A549 (cell line): ENCODE data around the gene KRT72. TPM values are rescaled to one million over a fixed set of nuclear protein-coding genes. Genes with fewer than 3 reads are reported as not detected.
A peak's percentile ranks its signal among the peaks of the same experiment; 100 is the strongest.

Experiments
- ATAC-seq, 2 experiments: fragments of 200-7000 bp in 1 of 2; fragments of >200 bp in 1 of 2; cut with Nextera tagmentation in 1 of 2; cut with Tn5 transposase in 1 of 2; 3 replicates each; pipeline versions ENCODE4 v1.8.0 to v1.9.1; 2018 to 2020; ENCODE audit warnings: mild to moderate bottlenecking in 1 of 2, moderate library complexity in 1 of 2
- CTCF ChIA-PET: fragments of 300-600 bp; sonication (Branson Sonifier 250); formaldehyde crosslinking; extraction: SDS; loops from one replicate; lab custom pipeline; 2021; ENCODE audit warnings: antibody characterized with exemption, inconsistent platforms; lab: Yijun Ruan, JAX
- POLR2A ChIA-PET: fragments of 350-600 bp; formaldehyde crosslinking; extraction: SDS; loops from one replicate; lab custom pipeline; 2021; ENCODE audit warnings: antibody characterized with exemption, inconsistent platforms; lab: Yijun Ruan, JAX
- DNase-seq, 2 experiments: peaks; one replicate each; pipeline versions ENCODE4 v3.0.0 to v3.0.0-alpha.2; 2011 to 2016; ENCODE audit warnings: low read depth in 1 of 2, low spot score in 1 of 2
- FAIRE-seq: peaks from 2 replicates; lab custom pipeline; 2011; peaks lifted over from hg19 to GRCh38; lab: Jason Lieb, UNC
- H3K27ac ChIP-seq, 2 experiments: fragments of >200 bp; sonication (Bioruptor Twin); formaldehyde crosslinking; 3 replicates each; pipeline ENCODE4 v1.5.1; 2016 to 2017
- H3K4me1 ChIP-seq: fragments of >200 bp; sonication (Bioruptor Twin); formaldehyde crosslinking; 3 replicates; pipeline ENCODE4 v1.6.1; 2016
- H3K4me2 ChIP-seq: fragments of >200 bp; sonication (Bioruptor Twin); formaldehyde crosslinking; 3 replicates; pipeline ENCODE4 v1.6.1; 2016
- H3K4me3 ChIP-seq: fragments of >200 bp; sonication (Bioruptor Twin); formaldehyde crosslinking; 3 replicates; pipeline ENCODE4 v1.5.1; 2016
- H3K9me3 ChIP-seq: fragments of >200 bp; sonication (Bioruptor Twin); formaldehyde crosslinking; 3 replicates; pipeline ENCODE4 v1.6.1; 2016
- CBX2 ChIP-seq: fragments of 200-600 bp; sonication (generic); IDR thresholded peaks from 2 replicates; pipeline ENCODE4 v1.6.1; 2016; ENCODE audit warnings: low read depth, mild to moderate bottlenecking, borderline replicate concordance
- CEBPB ChIP-seq, 2 experiments: fragments of >200 bp in 1 of 2; sonication (Bioruptor Twin) in 1 of 2; formaldehyde crosslinking in 1 of 2; IDR thresholded peaks; 2 replicates each; pipeline ENCODE4 v1.6.1; 2012 to 2016
- ESRRA ChIP-seq: fragments of 150-350 bp; IDR thresholded peaks from 2 replicates; pipeline ENCODE4 v1.6.1; 2014; ENCODE audit warnings: mild to moderate bottlenecking, low read length, borderline replicate concordance
- FOSB ChIP-seq: fragments of 250-450 bp; sonication (Bioruptor Pico); IDR thresholded peaks from 2 replicates; pipeline ENCODE4 v1.5.0; 2020; ENCODE audit warnings: mild to moderate bottlenecking, moderate library complexity
- FOSL2 ChIP-seq, 2 experiments: fragments of 450-650 bp in 1 of 2; fragments of >200 bp in 1 of 2; sonication (Bioruptor Twin) in 1 of 2; formaldehyde crosslinking; IDR thresholded peaks; 2 replicates each; pipeline versions ENCODE4 v1.5.0 to v1.6.1; 2016 to 2020; ENCODE audit warnings: mild to moderate bottlenecking in 1 of 2, moderate library complexity in 1 of 2
- GATA3 ChIP-seq: IDR thresholded peaks from 2 replicates; pipeline ENCODE4 v1.6.1; 2012; ENCODE audit warnings: borderline replicate concordance
- JUN ChIP-seq, 2 experiments: fragments of >200 bp; sonication (Bioruptor Twin); formaldehyde crosslinking; IDR thresholded peaks; 2 replicates in 1 of 2; 3 replicates in 1 of 2; pipeline ENCODE4 v1.6.1; 2016 to 2017
- JUNB ChIP-seq: fragments of >200 bp; sonication (Bioruptor Twin); formaldehyde crosslinking; IDR thresholded peaks from 2 replicates; pipeline ENCODE4 v1.6.1; 2016
- MAFK ChIP-seq: fragments of 450-650 bp; IDR thresholded peaks from 2 replicates; pipeline ENCODE4 v1.6.1; 2014; ENCODE audit not compliant: partially characterized antibody
- NR3C1 ChIP-seq: fragments of >200 bp; sonication (Bioruptor Twin); formaldehyde crosslinking; IDR thresholded peaks from 3 replicates; pipeline ENCODE4 v1.6.1; 2017
- POLR2AphosphoS2 ChIP-seq: conservative IDR thresholded peaks from 2 replicates; pipeline ENCODE4 v1.6.1; 2012; ENCODE audit warnings: low read length, improper control_type of control experiment, inconsistent platforms
- RAD21 ChIP-seq, 2 experiments: fragments of >200 bp in 1 of 2; sonication (Bioruptor Twin) in 1 of 2; formaldehyde crosslinking in 1 of 2; IDR thresholded peaks in 1 of 2; conservative IDR thresholded peaks in 1 of 2; 2 replicates in 1 of 2; 3 replicates in 1 of 2; pipeline ENCODE4 v1.6.1; 2012 to 2018; ENCODE audit warnings: inconsistent platforms in 1 of 2
- RNF2 ChIP-seq: fragments of 200-600 bp; sonication (generic); IDR thresholded peaks from 2 replicates; pipeline ENCODE4 v1.6.1; 2016; ENCODE audit warnings: low read depth, mild to moderate bottlenecking, antibody characterized with exemption, moderate library complexity, borderline replicate concordance
- SMC3 ChIP-seq: fragments of >200 bp; sonication (Bioruptor Twin); formaldehyde crosslinking; IDR thresholded peaks from 3 replicates; pipeline ENCODE4 v1.6.1; 2018; ENCODE audit warnings: inconsistent platforms
- TFCP2L1 ChIP-seq: fragments of 250-450 bp; sonication (Bioruptor Pico); IDR thresholded peaks from 2 replicates; pipeline ENCODE4 v1.5.0; 2021; ENCODE audit warnings: mild to moderate bottlenecking
- ZNF302 ChIP-seq: fragments of 250-450 bp; sonication (Bioruptor Pico); IDR thresholded peaks from 2 replicates; pipeline ENCODE4 v1.9.0; 2021; ENCODE audit warnings: inconsistent platforms, mild to moderate bottlenecking, moderate library complexity
- WGBS: methylation state at CpG from one replicate; pipeline ENCODE4 v1.1.6; 2017; ENCODE audit errors: missing lambda C conversion rate; 5-methylcytosine and 5-hydroxymethylcytosine counted together
- polyA plus RNA-seq, 4 experiments: library from polyadenylated mRNA; depleted of rRNA in 3 of 4; stranded (reverse); fragments of >200 nt; fragmentation: RNase III in 1 of 4; extraction: RNeasy Plus Mini Kit Qiagen cat#74134 plus additional on column Dnase treatment in 1 of 4; gene quantifications; 2 replicates in 3 of 4; 3 replicates in 1 of 4; pipeline ENCODE4 v1.2.3, GENCODE V29; 2011 to 2017
- TF ChIP-seq, protein P1 (sequence below): fragments of >200 bp; sonication (Bioruptor Twin); formaldehyde crosslinking; IDR thresholded peaks from 2 replicates; pipeline ENCODE4 v1.6.1; 2016

Gene KRT72
- polyA plus RNA-seq, 2 of the 4 experiments (the other 2 are of a cell fraction), result not detected

DNA sequence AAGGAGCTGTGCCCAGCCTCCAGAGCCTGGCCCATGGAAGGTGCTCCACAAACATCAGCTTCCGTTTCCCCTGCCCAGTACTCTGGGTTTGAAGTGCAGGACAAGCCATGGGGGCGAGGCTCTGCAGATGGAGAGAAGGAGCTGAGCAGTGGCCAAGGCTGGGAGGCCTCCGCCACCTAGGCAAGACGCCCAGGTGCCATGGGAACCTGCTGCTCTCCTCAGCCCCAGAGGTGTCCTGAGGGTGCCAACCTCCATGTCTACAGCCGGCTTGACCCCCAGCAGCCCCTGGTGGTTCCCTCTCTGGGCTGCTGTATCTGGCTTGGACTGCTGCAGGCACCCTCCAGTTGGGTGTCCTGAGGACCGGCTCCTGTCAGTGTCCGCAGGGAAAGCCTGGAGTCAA lies 60.7 kb downstream of the KRT72 start:
- CTCF ChIA-PET, result interaction anchor here (1.2 to 1.6 kb wide), 3 partner anchors 98 to 339 kb away, joined by 3 to 6 read pairs (median 3); no protein-coding TSS in a partner anchor
- H3K27ac ChIP-seq, result no peak overlapping the region
- no peaks in the 10 kb centered on the region for H3K9me3 ChIP-seq
- WGBS, result 87% methylated on average over 7 of the region's 7 CpGs
- H3K4me3 ChIP-seq, result no peak overlapping the region
- FAIRE-seq, result no peak
- no peak for DNase-seq
- no peak for TF ChIP-seq NR3C1
- TF ChIP-seq TFCP2L1, result no peak
- no peak for TF ChIP-seq SMC3
- TF ChIP-seq CBX2, result no peak
- no peak for TF ChIP-seq FOSB
- TF ChIP-seq, protein P1, sequence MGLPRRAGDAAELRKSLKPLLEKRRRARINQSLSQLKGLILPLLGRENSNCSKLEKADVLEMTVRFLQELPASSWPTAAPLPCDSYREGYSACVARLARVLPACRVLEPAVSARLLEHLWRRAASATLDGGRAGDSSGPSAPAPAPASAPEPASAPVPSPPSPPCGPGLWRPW, result no peak
- TF ChIP-seq, all 56 proteins: peak for 0
- POLR2A ChIA-PET, result no interaction called here
- Histone ChIP-seq H3K4me2 (no peak overlapping the region), H3K4me1 (peaks cover 23% of the 10 kb centered on the region)
- no peak for ATAC-seq

DNA sequence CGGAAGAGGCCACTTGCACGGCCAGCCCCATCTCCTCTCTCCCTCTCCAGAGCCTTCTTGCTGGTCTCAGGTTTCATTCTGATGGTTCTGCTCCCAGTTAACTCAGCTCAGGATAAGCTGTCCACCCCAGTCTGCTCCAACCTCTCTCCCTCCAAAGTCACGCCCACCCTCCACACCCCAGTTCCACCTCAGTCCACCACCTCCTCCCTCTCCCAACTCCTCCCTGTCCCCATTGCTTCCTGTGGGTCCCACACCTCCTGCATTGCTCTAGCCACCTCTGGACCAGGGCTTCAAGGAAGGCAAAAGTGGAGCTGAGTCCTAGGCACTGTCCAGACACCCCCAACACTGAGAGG lies 61.5 kb downstream of the KRT72 start:
- Histone ChIP-seq H3K4me1 (peaks cover 23% of the 10 kb centered on the region), H3K4me3 (no peak overlapping the region), H3K4me2 (peak overlapping the region; percentile 76; the same call in 2 of the 3 replicates), H3K27ac (peak overlapping the region in 1 of 2 experiments; percentile 42; a peak in 2 of 6 replicates)
- DNase-seq, result no peak
- ATAC-seq, result no peak; a peak in 1 of 6 replicates
- POLR2A ChIA-PET, result no interaction called here
- 95% methylated on average over 3 of the region's 3 CpGs for WGBS
- TF ChIP-seq POLR2AphosphoS2 (no peak), ZNF302 (CRISPR knock-in tag) (no peak), NR3C1 (no peak), RAD21 (conservative IDR thresholded peaks at IDR 0.05 in 1 of 2, IDR thresholded peaks at IDR 0.05 in 1 of 2) (no peak), ESRRA (no peak)
- TF ChIP-seq, all 56 proteins: peak for 0
- CTCF ChIA-PET, result interaction anchor here (1.0 to 1.5 kb wide), 3 partner anchors 326 to 340 kb away, joined by 3 to 5 read pairs (median 3); no protein-coding TSS in a partner anchor
- no peak for FAIRE-seq
- no peaks in the 10 kb centered on the region for H3K9me3 ChIP-seq

DNA sequence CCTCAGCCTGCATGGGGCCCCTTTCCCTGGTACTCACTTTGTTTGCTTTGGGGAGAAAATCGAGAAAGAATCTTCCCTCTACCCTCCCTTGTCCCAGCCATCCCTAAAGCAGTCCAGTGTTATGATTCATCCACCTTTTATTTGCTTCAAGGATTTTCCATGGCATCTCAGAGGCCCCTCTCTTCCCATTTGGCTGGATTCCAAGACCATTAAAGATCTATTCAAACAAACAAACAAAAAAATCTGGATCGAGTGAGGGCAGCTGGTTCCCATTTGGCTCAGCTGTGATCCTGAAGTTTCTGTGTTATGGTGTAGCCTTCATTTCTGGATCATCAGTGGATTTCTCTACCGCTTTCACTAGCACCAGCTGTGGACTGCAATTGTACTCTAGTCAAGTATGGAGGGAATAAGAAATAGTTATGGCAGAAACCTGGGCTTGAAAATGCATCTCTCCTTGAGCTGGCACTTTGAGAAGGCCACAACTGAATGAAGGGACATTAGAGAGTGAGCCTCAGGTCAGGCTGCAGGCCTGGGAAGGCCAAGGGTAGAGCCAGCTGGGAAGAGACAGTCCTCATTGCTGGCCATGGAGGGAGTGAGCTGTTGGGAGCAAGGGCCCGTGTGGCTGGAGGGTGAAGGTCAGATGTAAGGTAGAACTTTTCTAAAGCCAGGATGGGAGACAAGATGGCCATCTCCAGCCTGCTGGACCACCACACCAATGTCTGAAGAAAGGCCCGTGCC lies 62.0 kb downstream of the KRT72 start:
- CTCF ChIA-PET, result interaction anchor here (1.0 to 1.7 kb wide), 3 partner anchors 8 to 340 kb away, joined by 3 to 7 read pairs (median 5); no protein-coding TSS in a partner anchor
- peak overlapping the region; percentile 76 for H3K4me2 ChIP-seq
- POLR2A ChIA-PET, result no interaction called here
- peaks cover 23% of the 10 kb centered on the region for H3K4me1 ChIP-seq
- ATAC-seq, result peak; percentile 55 to 80; a peak in 4 of 6 replicates
- no peaks in the 10 kb centered on the region for H3K9me3 ChIP-seq
- 54% methylated on average over 5 of the region's 5 CpGs for WGBS
- no peak overlapping the region for H3K4me3 ChIP-seq
- no peak for FAIRE-seq
- TF ChIP-seq GATA3 (peak; percentile 59; the same call in 1 of the 2 replicates), MAFK (no peak), FOSL2 (IDR thresholded peaks at IDR 0.05) (0 out of 2 replicates have a peak, but pooled peaks have one; percentile 12), FOSL2 (CRISPR knock-in tag; IDR thresholded peaks at IDR 0.05) (no peak), JUNB (peak; percentile 46; the same call in 1 of the 2 replicates), CEBPB (IDR thresholded peaks at IDR 0.05) (0 out of 4 replicates have a peak, but pooled peaks of 1 of the 2 experiments have one; percentile 23), RNF2 (no peak)
- peak overlapping the region in 1 of 2 experiments; percentile 55; a peak in 3 of 6 replicates for H3K27ac ChIP-seq
- DNase-seq, result peak; percentile 68 to 69

DNA sequence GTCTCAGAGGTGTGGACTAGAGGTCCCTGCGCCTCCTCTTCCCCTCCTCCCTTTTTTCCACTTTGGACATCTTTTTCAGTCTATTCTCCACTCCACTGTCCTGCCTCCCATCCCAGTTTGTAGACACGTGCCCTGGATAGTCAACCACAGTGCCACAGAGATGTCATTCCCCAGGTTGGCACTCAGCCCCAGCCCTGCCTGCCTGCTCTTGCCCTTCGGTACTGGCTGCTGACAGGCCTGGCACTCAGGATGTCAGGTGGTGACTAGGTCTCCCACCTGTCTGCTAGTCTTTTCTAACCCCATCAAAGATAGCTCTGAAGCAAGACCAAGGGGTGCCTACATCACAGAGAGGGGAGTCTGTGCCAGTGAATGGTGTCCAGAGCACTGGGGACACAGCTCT lies 64.2 kb downstream of the KRT72 start:
- CTCF ChIA-PET, result interaction anchor here (0.8 to 1.6 kb wide), 6 partner anchors 13 to 165 kb away, joined by 3 to 6 read pairs (median 4); partner anchors contain the start of gene KRT71
- WGBS, result 81% methylated on average over 3 of the region's 3 CpGs
- Histone ChIP-seq H3K4me2 (no peak overlapping the region), H3K4me1 (peaks cover 21% of the 10 kb centered on the region), H3K4me3 (no peak overlapping the region), H3K27ac (no peak overlapping the region), H3K9me3 (no peaks in the 10 kb centered on the region)
- DNase-seq (no peak), FAIRE-seq (no peak), ATAC-seq (no peak)
- TF ChIP-seq POLR2AphosphoS2 (no peak), JUN (IDR thresholded peaks at IDR 0.05) (no peak)
- POLR2A ChIA-PET, result no interaction called here

Other genes starting within 250 kb of the KRT72 start
- 0.07 TPM in 1 of 2 replicates, not detected in the other for gene KRT85, start 234.0 kb downstream of the KRT72 start, polyA plus RNA-seq (2011; rRNA removed)
- gene KRT85, start 234.0 kb downstream of the KRT72 start, polyA plus RNA-seq (2017; fragmentation: RNase III; extraction: RNeasy Plus Mini Kit Qiagen cat#74134 plus additional on column Dnase treatment), result 2.9 to 4.8 TPM (median 3.7 TPM) in 3 replicates
- not detected in 2 replicates for gene KRT84, start 215.8 kb downstream of the KRT72 start, polyA plus RNA-seq (2011; rRNA removed)
- not detected in 3 replicates for gene KRT84, start 215.8 kb downstream of the KRT72 start, polyA plus RNA-seq (2017; fragmentation: RNase III; extraction: RNeasy Plus Mini Kit Qiagen cat#74134 plus additional on column Dnase treatment)
- gene KRT82, start 195.1 kb downstream of the KRT72 start, polyA plus RNA-seq (2011; rRNA removed), result not detected in 2 replicates
- gene KRT82, start 195.1 kb downstream of the KRT72 start, polyA plus RNA-seq (2017; fragmentation: RNase III; extraction: RNeasy Plus Mini Kit Qiagen cat#74134 plus additional on column Dnase treatment), result not detected in 3 replicates
- not detected in 2 replicates for gene KRT75, start 167.1 kb downstream of the KRT72 start, polyA plus RNA-seq (2011; rRNA removed)
- not detected in 3 replicates for gene KRT75, start 167.1 kb downstream of the KRT72 start, polyA plus RNA-seq (2017; fragmentation: RNase III; extraction: RNeasy Plus Mini Kit Qiagen cat#74134 plus additional on column Dnase treatment)
- gene KRT6B, start 149.3 kb downstream of the KRT72 start, polyA plus RNA-seq (2011; rRNA removed), result not detected in 2 replicates
- gene KRT6B, start 149.3 kb downstream of the KRT72 start, polyA plus RNA-seq (2017; fragmentation: RNase III; extraction: RNeasy Plus Mini Kit Qiagen cat#74134 plus additional on column Dnase treatment), result not detected in 3 replicates
- gene KRT6C, start 127.7 kb downstream of the KRT72 start, polyA plus RNA-seq (2011; rRNA removed), result not detected in 2 replicates
- not detected in 3 replicates for gene KRT6C, start 127.7 kb downstream of the KRT72 start, polyA plus RNA-seq (2017; fragmentation: RNase III; extraction: RNeasy Plus Mini Kit Qiagen cat#74134 plus additional on column Dnase treatment)
- gene KRT6A, start 108.2 kb downstream of the KRT72 start, polyA plus RNA-seq (2011; rRNA removed), result 0.04 and 0.09 TPM in 2 replicates
- gene KRT6A, start 108.2 kb downstream of the KRT72 start, polyA plus RNA-seq (2017; fragmentation: RNase III; extraction: RNeasy Plus Mini Kit Qiagen cat#74134 plus additional on column Dnase treatment), result 0.07 to 0.14 TPM (median 0.11 TPM) in 3 replicates
- 0.06 TPM in 1 of 2 replicates, not detected in the other for gene KRT5, start 81.1 kb downstream of the KRT72 start, polyA plus RNA-seq (2011; rRNA removed)
- 0.08 to 0.25 TPM in 2 of 3 replicates, not detected in the other for gene KRT5, start 81.1 kb downstream of the KRT72 start, polyA plus RNA-seq (2017; fragmentation: RNase III; extraction: RNeasy Plus Mini Kit Qiagen cat#74134 plus additional on column Dnase treatment)
- not detected in 2 replicates for gene KRT71, start 48.3 kb downstream of the KRT72 start, polyA plus RNA-seq (2011; rRNA removed)
- not detected in 3 replicates for gene KRT71, start 48.3 kb downstream of the KRT72 start, polyA plus RNA-seq (2017; fragmentation: RNase III; extraction: RNeasy Plus Mini Kit Qiagen cat#74134 plus additional on column Dnase treatment)
- gene KRT74, start 27.6 kb downstream of the KRT72 start, polyA plus RNA-seq (2011; rRNA removed), result not detected in 2 replicates
- gene KRT74, start 27.6 kb downstream of the KRT72 start, polyA plus RNA-seq (2017; fragmentation: RNase III; extraction: RNeasy Plus Mini Kit Qiagen cat#74134 plus additional on column Dnase treatment), result not detected in 3 replicates
- not detected in 2 replicates for gene KRT73, start 17.1 kb upstream of the KRT72 start, polyA plus RNA-seq (2011; rRNA removed)
- gene KRT73, start 17.1 kb upstream of the KRT72 start, polyA plus RNA-seq (2017; fragmentation: RNase III; extraction: RNeasy Plus Mini Kit Qiagen cat#74134 plus additional on column Dnase treatment), result not detected in 3 replicates
- 0.09 TPM in 1 of 2 replicates, not detected in the other for gene KRT2, start 50.7 kb upstream of the KRT72 start, polyA plus RNA-seq (2011; rRNA removed)
- gene KRT2, start 50.7 kb upstream of the KRT72 start, polyA plus RNA-seq (2017; fragmentation: RNase III; extraction: RNeasy Plus Mini Kit Qiagen cat#74134 plus additional on column Dnase treatment), result 0.08 TPM in 1 of 3 replicates, not detected in the others
- gene KRT1, start 78.9 kb upstream of the KRT72 start, polyA plus RNA-seq (2011; rRNA removed), result not detected in 2 replicates
- gene KRT1, start 78.9 kb upstream of the KRT72 start, polyA plus RNA-seq (2017; fragmentation: RNase III; extraction: RNeasy Plus Mini Kit Qiagen cat#74134 plus additional on column Dnase treatment), result not detected in 3 replicates
- gene KRT77, start 102.1 kb upstream of the KRT72 start, polyA plus RNA-seq (2011; rRNA removed), result 0.03 TPM in 2 replicates
- gene KRT77, start 102.1 kb upstream of the KRT72 start, polyA plus RNA-seq (2017; fragmentation: RNase III; extraction: RNeasy Plus Mini Kit Qiagen cat#74134 plus additional on column Dnase treatment), result not detected in 3 replicates
- not detected in 2 replicates for gene KRT76, start 175.9 kb upstream of the KRT72 start, polyA plus RNA-seq (2011; rRNA removed)
- not detected in 3 replicates for gene KRT76, start 175.9 kb upstream of the KRT72 start, polyA plus RNA-seq (2017; fragmentation: RNase III; extraction: RNeasy Plus Mini Kit Qiagen cat#74134 plus additional on column Dnase treatment)
- gene KRT3, start 194.7 kb upstream of the KRT72 start, polyA plus RNA-seq (2011; rRNA removed), result 0.04 and 0.07 TPM in 2 replicates
- 0.06 to 0.07 TPM in 2 of 3 replicates, not detected in the other for gene KRT3, start 194.7 kb upstream of the KRT72 start, polyA plus RNA-seq (2017; fragmentation: RNase III; extraction: RNeasy Plus Mini Kit Qiagen cat#74134 plus additional on column Dnase treatment)
- gene KRT4, start 212.7 kb upstream of the KRT72 start, polyA plus RNA-seq (2011; rRNA removed), result 12.7 and 12.8 TPM in 2 replicates
- gene KRT4, start 212.7 kb upstream of the KRT72 start, polyA plus RNA-seq (2017; fragmentation: RNase III; extraction: RNeasy Plus Mini Kit Qiagen cat#74134 plus additional on column Dnase treatment), result 2.1 to 3.2 TPM (median 2.8 TPM) in 3 replicates
- gene KRT79, start 232.8 kb upstream of the KRT72 start, polyA plus RNA-seq (2011; rRNA removed), result 0.05 and 0.07 TPM in 2 replicates
- 0.08 TPM in 1 of 3 replicates, not detected in the others for gene KRT79, start 232.8 kb upstream of the KRT72 start, polyA plus RNA-seq (2017; fragmentation: RNase III; extraction: RNeasy Plus Mini Kit Qiagen cat#74134 plus additional on column Dnase treatment)
- 0.09 TPM in 1 of 2 replicates, not detected in the other for gene KRT78, start 247.5 kb upstream of the KRT72 start, polyA plus RNA-seq (2011; rRNA removed)
- gene KRT78, start 247.5 kb upstream of the KRT72 start, polyA plus RNA-seq (2017; fragmentation: RNase III; extraction: RNeasy Plus Mini Kit Qiagen cat#74134 plus additional on column Dnase treatment), result 0.12 TPM in 2 of 3 replicates, not detected in the other